ENCODE measurements around the gene ST3GAL5. TPM values are rescaled to one million over a fixed set of nuclear protein-coding genes. Genes with fewer than 3 reads are reported as not detected.

The ST3GAL5 gene
- total and polyA plus RNA-seq, 4 experiments from 2014 or later: 8.0 to 41.7 (median 25.2) TPM

- H3K27me3 Mint-ChIP-seq: no peaks in the 10 kb centered on the region
- no peaks in the 10 kb centered on the region for H3K4me1 ChIP-seq (ENCODE audit: insufficient read depth, low read length)
- peak overlapping the region in 1 of 7 donors; percentile 37 for H3K27ac Mint-ChIP-seq
- no peak overlapping the region for H3K4me3 Mint-ChIP-seq
- no peak for DNase-seq
- no peaks in the 10 kb centered on the region for H3K9me3 ChIP-seq (ENCODE audit: control insufficient read depth in 1 of 2, low read length in 2 of 2)
- intact Hi-C loops (cut with micrococcal nuclease): no loop called here
- H3K27me3 ChIP-seq (ENCODE audit: insufficient read depth, low read length): no peaks in the 10 kb centered on the region
- H3K4me3 ChIP-seq (ENCODE audit: low read length in 2 of 2): no peak overlapping the region
- H3K36me3 ChIP-seq (ENCODE audit: insufficient read depth, low read length): no peaks in the 10 kb centered on the region
- no peak overlapping the region for H3K27ac ChIP-seq (ENCODE audit: low read depth, low read length)
- no peaks in the 10 kb centered on the region for H3K9me3 Mint-ChIP-seq
- H3K36me3 Mint-ChIP-seq: no peaks in the 10 kb centered on the region
- no peaks in the 10 kb centered on the region for H3K4me1 Mint-ChIP-seq
- ChIA-PET CTCF (ENCODE audit: partially characterized antibody) (no interaction called here), POLR2A (ENCODE audit: partially characterized antibody) (no interaction called here)
Observed at GRCh38 chr2:85907671-85908157, 18.9 kb upstream of the ST3GAL5 start.

- ChIA-PET POLR2A (ENCODE audit: partially characterized antibody) (no interaction called here), CTCF (ENCODE audit: partially characterized antibody) (no interaction called here)
- no peak overlapping the region for H3K4me3 Mint-ChIP-seq
- Histone ChIP-seq H3K27me3 (ENCODE audit: insufficient read depth, low read length) (no peaks in the 10 kb centered on the region), H3K27ac (ENCODE audit: low read depth, low read length) (no peak overlapping the region), H3K36me3 (ENCODE audit: insufficient read depth, low read length) (no peaks in the 10 kb centered on the region), H3K9me3 (ENCODE audit: control insufficient read depth in 1 of 2, low read length in 2 of 2) (no peaks in the 10 kb centered on the region), H3K4me1 (ENCODE audit: insufficient read depth, low read length) (no peaks in the 10 kb centered on the region), H3K4me3 (ENCODE audit: low read length in 2 of 2) (no peak overlapping the region)
- DNase-seq: no peak
- intact Hi-C loops (cut with micrococcal nuclease): no loop called here
- no peaks in the 10 kb centered on the region for H3K36me3 Mint-ChIP-seq
- H3K9me3 Mint-ChIP-seq: no peaks in the 10 kb centered on the region
- no peaks in the 10 kb centered on the region for H3K4me1 Mint-ChIP-seq
- no peaks in the 10 kb centered on the region for H3K27me3 Mint-ChIP-seq
- no peak overlapping the region for H3K27ac Mint-ChIP-seq
Observed at GRCh38 chr2:85906748-85907147, 18.0 kb upstream of the ST3GAL5 start.

DNA sequence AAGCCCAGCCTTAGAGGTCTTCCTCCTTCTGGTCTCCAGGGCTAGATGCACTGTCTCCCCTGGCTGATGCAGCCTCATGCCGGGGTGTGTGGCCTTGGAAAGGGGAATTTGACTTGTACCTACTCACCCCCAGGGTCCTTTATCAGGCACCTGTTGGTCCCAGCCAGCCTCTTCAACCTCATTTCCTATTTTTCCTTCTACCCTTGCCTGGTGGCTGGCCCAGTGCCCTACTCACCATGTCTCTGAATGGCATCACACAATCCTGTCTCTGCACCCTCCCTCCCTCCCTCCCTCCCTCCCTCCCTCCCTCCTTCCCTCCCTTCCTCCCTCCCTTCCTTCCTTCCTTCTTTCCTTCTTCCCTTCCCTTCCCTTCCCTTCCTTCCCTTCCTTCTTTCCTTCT, 17.1 kb upstream of the ST3GAL5 start:
- CTCF ChIA-PET (ENCODE audit: partially characterized antibody): no interaction called here
- H3K36me3 Mint-ChIP-seq: no peaks in the 10 kb centered on the region

GRCh38 chr2:85905187-85905666, 16.4 kb upstream of the ST3GAL5 start:
- ChIA-PET CTCF (ENCODE audit: partially characterized antibody) (no interaction called here), POLR2A (ENCODE audit: partially characterized antibody) (no interaction called here)
- Histone ChIP-seq H3K27ac (ENCODE audit: low read depth, low read length) (no peak overlapping the region), H3K36me3 (ENCODE audit: insufficient read depth, low read length) (no peaks in the 10 kb centered on the region), H3K4me1 (ENCODE audit: insufficient read depth, low read length) (peaks cover 6% of the 10 kb centered on the region), H3K4me3 (ENCODE audit: low read length in 2 of 2) (no peak overlapping the region), H3K27me3 (ENCODE audit: insufficient read depth, low read length) (no peaks in the 10 kb centered on the region), H3K9me3 (ENCODE audit: control insufficient read depth in 1 of 2, low read length in 2 of 2) (no peaks in the 10 kb centered on the region)
- Mint-ChIP-seq H3K27me3 (no peaks in the 10 kb centered on the region), H3K27ac (peak overlapping the region in 1 of 7 donors; percentile 19), H3K4me3 (no peak overlapping the region), H3K36me3 (no peaks in the 10 kb centered on the region), H3K9me3 (no peaks in the 10 kb centered on the region), H3K4me1 (peaks cover 0 to 7% (median 0%) of the 10 kb centered on the region in 4 donors)
- DNase-seq: no peak
- intact Hi-C loops (cut with micrococcal nuclease): no loop called here

More for the DNA sequence above, 17.1 kb upstream of the ST3GAL5 start:
- intact Hi-C loops (cut with micrococcal nuclease): no loop called here
- no peaks in the 10 kb centered on the region for H3K36me3 ChIP-seq (ENCODE audit: insufficient read depth, low read length)
- Mint-ChIP-seq H3K4me1 (peaks cover 0 to under 1% (median 0%) of the 10 kb centered on the region in 4 donors), H3K9me3 (no peaks in the 10 kb centered on the region), H3K4me3 (no peak overlapping the region), H3K27me3 (no peaks in the 10 kb centered on the region), H3K27ac (peak overlapping the region in 2 of 7 donors; percentile 13 to 44)
- no peaks in the 10 kb centered on the region for H3K9me3 ChIP-seq (ENCODE audit: control insufficient read depth in 1 of 2, low read length in 2 of 2)
- no peak for DNase-seq
- no peak overlapping the region for H3K27ac ChIP-seq (ENCODE audit: low read depth, low read length)
- POLR2A ChIA-PET (ENCODE audit: partially characterized antibody): no interaction called here
- H3K27me3 ChIP-seq (ENCODE audit: insufficient read depth, low read length): no peaks in the 10 kb centered on the region
- no peak overlapping the region for H3K4me3 ChIP-seq (ENCODE audit: low read length in 2 of 2)
- no peaks in the 10 kb centered on the region for H3K4me1 ChIP-seq (ENCODE audit: insufficient read depth, low read length)

DNA sequence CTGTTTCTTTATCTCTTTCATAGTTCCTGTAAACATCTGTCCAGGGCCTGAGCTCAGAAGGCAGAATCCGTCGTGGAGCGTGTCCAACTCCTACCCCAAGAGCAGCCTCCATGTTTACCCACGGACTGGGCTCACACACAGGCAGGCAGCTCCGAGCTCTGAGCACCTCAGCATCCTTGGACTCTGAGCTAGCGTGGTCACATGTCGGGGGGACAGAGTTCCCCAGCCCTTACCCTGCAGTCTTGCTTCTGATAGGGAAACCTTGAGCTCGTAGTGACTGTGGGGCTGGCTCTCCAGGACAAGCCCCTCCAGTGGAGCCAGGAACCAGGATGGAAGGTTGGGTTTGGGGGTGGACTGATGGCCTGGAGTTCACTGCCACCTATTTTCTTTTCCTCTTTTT, 15.1 kb upstream of the ST3GAL5 start:
- no peak for DNase-seq
- Mint-ChIP-seq H3K9me3 (no peaks in the 10 kb centered on the region), H3K27ac (no peak overlapping the region), H3K4me3 (no peak overlapping the region), H3K36me3 (no peaks in the 10 kb centered on the region), H3K4me1 (peaks cover 0 to 20% (median 7%) of the 10 kb centered on the region in 4 donors), H3K27me3 (no peaks in the 10 kb centered on the region)
- ChIA-PET POLR2A (ENCODE audit: partially characterized antibody) (no interaction called here), CTCF (ENCODE audit: partially characterized antibody) (interaction anchor here (1.0 to 1.2 kb wide), 2 partner anchors 16 to 176 kb away, joined by 3 to 4 read pairs; no protein-coding TSS in a partner anchor)
- no peaks in the 10 kb centered on the region for H3K27me3 ChIP-seq (ENCODE audit: insufficient read depth, low read length)
- no peak overlapping the region for H3K27ac ChIP-seq (ENCODE audit: low read depth, low read length)
- no peaks in the 10 kb centered on the region for H3K36me3 ChIP-seq (ENCODE audit: insufficient read depth, low read length)
- H3K4me1 ChIP-seq (ENCODE audit: insufficient read depth, low read length): peaks cover 16% of the 10 kb centered on the region
- H3K9me3 ChIP-seq (ENCODE audit: control insufficient read depth in 1 of 2, low read length in 2 of 2): no peaks in the 10 kb centered on the region
- H3K4me3 ChIP-seq (ENCODE audit: low read length in 2 of 2): no peak overlapping the region
- intact Hi-C loops (cut with micrococcal nuclease): no loop called here

DNA sequence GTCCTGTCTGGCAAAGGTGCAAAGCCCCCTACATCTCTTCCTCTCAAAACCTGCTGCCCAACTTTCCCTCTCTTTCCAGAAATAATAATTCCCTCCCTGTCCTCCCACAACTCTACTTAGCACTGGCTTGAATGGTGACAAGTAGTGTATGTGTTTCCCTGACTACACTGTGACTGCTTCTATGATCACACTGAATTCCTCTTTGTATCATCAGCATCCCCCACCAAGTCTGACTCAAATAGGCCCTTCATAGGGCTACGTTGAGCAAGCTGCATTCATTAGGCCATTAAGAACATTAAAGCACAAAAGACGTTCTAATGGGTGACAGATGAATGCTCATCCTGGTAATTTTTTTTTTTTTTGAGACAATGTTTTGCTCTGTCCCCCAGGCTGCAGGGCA, 13.7 kb upstream of the ST3GAL5 start:
- no peak for DNase-seq
- intact Hi-C loops (cut with micrococcal nuclease): no loop called here
- H3K36me3 ChIP-seq (ENCODE audit: insufficient read depth, low read length): no peaks in the 10 kb centered on the region
- H3K4me1 ChIP-seq (ENCODE audit: insufficient read depth, low read length): peaks cover 16% of the 10 kb centered on the region
- peak overlapping the region in 1 of 7 donors; percentile 78 for H3K27ac Mint-ChIP-seq
- no peak overlapping the region for H3K4me3 ChIP-seq (ENCODE audit: low read length in 2 of 2)
- no peaks in the 10 kb centered on the region for H3K9me3 Mint-ChIP-seq
- H3K27me3 Mint-ChIP-seq: no peaks in the 10 kb centered on the region
- no peaks in the 10 kb centered on the region for H3K36me3 Mint-ChIP-seq
- CTCF ChIA-PET (ENCODE audit: partially characterized antibody): no interaction called here
- no peaks in the 10 kb centered on the region for H3K27me3 ChIP-seq (ENCODE audit: insufficient read depth, low read length)
- no peak overlapping the region for H3K27ac ChIP-seq (ENCODE audit: low read depth, low read length)
- POLR2A ChIA-PET (ENCODE audit: partially characterized antibody): interaction anchor here (1.0 kb wide), 1 partner anchor 25 kb away, joined by 3 read pairs; no protein-coding TSS in a partner anchor
- no peak overlapping the region for H3K4me3 Mint-ChIP-seq
- H3K4me1 Mint-ChIP-seq: peaks cover 5 to 30% (median 15%) of the 10 kb centered on the region in 4 donors
- no peaks in the 10 kb centered on the region for H3K9me3 ChIP-seq (ENCODE audit: control insufficient read depth in 1 of 2, low read length in 2 of 2)

DNA sequence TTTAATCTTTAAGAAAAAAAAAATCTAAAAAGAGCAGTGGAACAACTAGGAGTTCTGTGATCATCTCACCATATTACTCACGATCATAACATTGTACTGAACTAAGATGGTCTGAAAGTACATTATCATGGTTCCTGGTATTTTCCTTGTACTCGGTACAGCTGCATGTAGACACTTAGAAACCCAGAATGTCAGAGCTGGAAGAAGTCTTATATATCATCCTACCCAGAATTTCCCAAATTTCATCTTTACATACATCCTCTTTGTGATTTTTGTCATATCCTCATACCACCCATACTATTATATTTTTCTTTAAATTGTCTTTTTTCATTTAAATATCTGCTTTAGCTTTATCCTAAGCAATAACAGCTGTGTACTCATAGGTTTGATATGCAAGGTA, 12.4 kb upstream of the ST3GAL5 start:
- H3K27ac Mint-ChIP-seq: no peak overlapping the region
- ChIA-PET CTCF (ENCODE audit: partially characterized antibody) (interaction anchor here (1.0 to 3.7 kb wide), 4 partner anchors 12 to 135 kb away, joined by 3 to 26 read pairs (median 8); partner anchors contain the start of gene ST3GAL5), POLR2A (ENCODE audit: partially characterized antibody) (interaction anchor here (3.5 kb wide), 1 partner anchor 12 kb away, joined by 23 read pairs; the partner anchor contains the start of gene ST3GAL5)

More for the DNA sequence above, 12.4 kb upstream of the ST3GAL5 start:
- no peaks in the 10 kb centered on the region for H3K9me3 Mint-ChIP-seq
- no peaks in the 10 kb centered on the region for H3K27me3 Mint-ChIP-seq
- no peaks in the 10 kb centered on the region for H3K36me3 ChIP-seq (ENCODE audit: insufficient read depth, low read length)
- DNase-seq: no peak
- no peak overlapping the region for H3K4me3 ChIP-seq (ENCODE audit: low read length in 2 of 2)
- H3K4me1 Mint-ChIP-seq: peaks cover 5 to 30% (median 17%) of the 10 kb centered on the region in 4 donors
- intact Hi-C loops (cut with micrococcal nuclease): no loop called here
- no peak overlapping the region for H3K27ac ChIP-seq (ENCODE audit: low read depth, low read length)
- no peaks in the 10 kb centered on the region for H3K9me3 ChIP-seq (ENCODE audit: control insufficient read depth in 1 of 2, low read length in 2 of 2)
- H3K4me1 ChIP-seq (ENCODE audit: insufficient read depth, low read length): peaks cover 16% of the 10 kb centered on the region
- no peaks in the 10 kb centered on the region for H3K27me3 ChIP-seq (ENCODE audit: insufficient read depth, low read length)
- no peaks in the 10 kb centered on the region for H3K36me3 Mint-ChIP-seq
- H3K4me3 Mint-ChIP-seq: no peak overlapping the region

Data from CD4-positive, alpha-beta memory T cell (primary cell).